TTC549 (cell line): ENCODE data around the gene UBASH3B.
"Not testable (repeated sequence)": the region's sequence is repeated elsewhere in the genome, so short reads cannot be mapped to it uniquely, and the experiment has no call there.

Experiments used
- FAIRE-seq: peaks from 2 replicates; lab custom pipeline; 2012; peaks lifted over from hg19 to GRCh38; lab: Jason Lieb, UNC

Gene UBASH3B

DNA sequence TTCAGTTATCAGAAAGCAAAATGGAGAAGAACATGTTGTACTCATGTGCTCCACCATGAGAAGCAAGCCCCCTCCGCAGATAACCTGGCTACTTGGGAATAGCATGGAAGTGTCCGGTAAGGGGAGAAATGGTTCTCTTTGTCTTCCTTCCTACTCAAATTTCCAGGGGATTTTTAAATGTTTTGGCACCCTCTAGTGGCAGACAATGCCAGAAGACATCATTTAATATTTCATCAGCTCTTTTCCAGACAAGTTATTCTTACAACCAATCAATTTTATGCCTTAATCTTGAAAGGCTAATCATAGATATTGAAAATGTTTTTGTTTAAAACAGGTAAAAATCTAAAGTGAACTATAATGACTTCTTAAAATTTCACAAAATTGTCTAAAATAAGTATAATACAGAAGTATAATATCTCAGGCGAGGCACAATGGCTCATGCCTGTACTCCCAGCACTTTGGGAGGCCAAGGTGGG lies 198.5 kb downstream of the UBASH3B start:
- peak; percentile 84 for FAIRE-seq

DNA sequence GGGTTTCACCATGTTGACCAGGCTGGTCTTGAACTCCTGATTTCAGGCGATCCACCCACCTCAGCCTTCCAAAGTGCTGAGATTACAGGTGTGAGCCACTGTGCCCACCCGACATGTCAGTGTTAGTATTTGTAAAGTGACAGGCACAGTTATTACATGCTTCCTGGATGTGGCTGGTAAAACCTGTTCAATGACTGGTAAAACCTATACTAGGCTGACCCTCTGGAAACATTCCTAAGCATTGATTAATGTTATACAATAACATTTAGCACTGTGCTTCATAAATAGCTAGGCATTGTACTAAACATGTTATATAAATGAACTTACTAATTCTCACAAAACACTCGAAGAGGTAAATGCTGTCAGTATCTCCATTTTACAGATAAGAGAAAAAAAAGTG lies 206.1 kb downstream of the UBASH3B start:
- FAIRE-seq: no peak

DNA sequence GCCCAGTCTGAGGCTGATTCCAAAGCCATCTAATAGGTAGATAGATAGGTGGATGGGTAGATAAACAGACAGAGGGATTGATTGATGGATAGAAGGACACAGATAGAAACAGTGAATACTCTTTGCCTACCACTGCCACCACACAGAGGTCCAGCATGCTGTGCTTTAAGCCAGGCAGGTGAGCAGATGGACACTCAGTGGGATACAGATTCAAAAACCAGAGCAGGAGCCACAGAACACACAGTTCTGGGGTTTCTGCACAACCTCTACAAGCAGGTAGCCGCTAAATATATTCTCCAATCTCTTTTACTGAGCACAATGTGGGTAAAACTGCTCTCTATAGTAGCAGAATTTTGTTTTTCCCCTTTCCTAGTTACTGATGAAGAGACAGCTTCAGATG lies 206.6 kb downstream of the UBASH3B start:
- no peak for FAIRE-seq

DNA sequence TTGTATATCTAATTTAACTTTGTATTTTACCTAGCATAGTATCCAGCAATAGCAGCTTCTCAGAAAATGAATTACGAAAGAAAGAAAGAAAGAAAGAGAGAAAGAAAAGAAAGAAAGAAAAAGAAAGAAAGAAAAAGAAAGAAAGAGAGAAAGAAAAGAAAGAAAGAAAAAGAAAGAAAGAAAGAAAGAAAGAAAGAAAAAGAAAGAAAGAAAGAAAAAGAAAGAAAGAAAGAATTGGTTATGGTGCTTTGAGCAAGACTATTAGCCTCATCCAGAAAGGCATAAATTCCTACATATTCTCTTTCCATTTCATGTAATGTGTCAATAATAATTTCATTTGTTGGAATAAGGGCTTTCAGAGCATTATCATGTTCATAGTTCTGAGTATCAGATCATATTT lies 207.6 kb downstream of the UBASH3B start:
- not testable (repeated sequence) for FAIRE-seq

DNA sequence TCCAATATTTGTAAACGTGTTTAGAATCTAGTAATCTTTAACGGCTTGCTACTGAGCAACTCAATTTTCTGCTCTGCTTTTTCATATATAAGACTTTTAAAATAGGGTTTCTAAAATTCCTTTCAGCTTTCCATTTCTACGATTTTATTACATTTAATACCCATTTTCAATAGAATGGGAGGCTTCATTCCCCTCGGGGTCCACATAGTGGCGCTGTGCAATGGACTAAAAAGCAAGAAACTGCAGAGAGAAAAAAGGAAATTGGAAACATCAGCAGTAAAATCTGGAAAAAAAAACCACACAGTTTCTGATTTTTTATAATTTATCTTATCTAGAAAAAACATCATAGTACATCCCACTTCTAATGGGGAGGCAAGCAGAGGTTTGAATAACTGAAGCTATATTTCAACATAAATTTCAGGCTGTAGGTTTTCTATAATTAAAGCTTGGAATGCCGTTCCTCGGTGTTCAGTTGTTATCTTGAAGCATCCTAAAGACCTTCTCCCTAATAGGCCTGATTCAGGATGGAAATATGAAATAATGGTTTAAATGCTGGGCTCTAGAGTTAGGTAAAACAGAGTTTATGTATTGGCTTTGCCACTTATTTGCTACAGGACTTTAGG lies 208.3 kb downstream of the UBASH3B start:
- peak; percentile 85 for FAIRE-seq
